T-helper 9 cell (primary cell): ENCODE data around the gene TC2N.
"Not testable (repeated sequence)": the region's sequence is repeated elsewhere in the genome, so short reads cannot be mapped to it uniquely, and the experiment has no call there.

ENCODE experiments used
- DNase-seq: peaks from one replicate; pipeline ENCODE4 v3.0.0-alpha.2; 2020

TC2N gene

GRCh38 chr14:91888641-91889476 lies 21.5 kb upstream of the TC2N start:
- DNase-seq: no peak

GRCh38 chr14:91886961-91887360 lies 19.6 kb upstream of the TC2N start:
- no peak for DNase-seq

- no peak for DNase-seq
These were observed 18.5 kb upstream of the TC2N start for GRCh38 chr14:91885839-91886238.

GRCh38 chr14:91885113-91885712 lies 17.9 kb upstream of the TC2N start:
- DNase-seq: no peak

- DNase-seq: no peak
These were observed 17.3 kb upstream of the TC2N start for GRCh38 chr14:91884664-91885063.

GRCh38 chr14:91883753-91884152 lies 16.4 kb upstream of the TC2N start:
- no peak for DNase-seq

GRCh38 chr14:91882776-91883175 lies 15.4 kb upstream of the TC2N start:
- no peak for DNase-seq

GRCh38 chr14:91882369-91882768 lies 15.0 kb upstream of the TC2N start:
- DNase-seq: no peak

GRCh38 chr14:91879196-91879595 lies 11.9 kb upstream of the TC2N start:
- DNase-seq: no peak

GRCh38 chr14:91878274-91878673 lies 10.9 kb upstream of the TC2N start:
- DNase-seq: no peak

- DNase-seq: no peak
These were observed 10.1 kb upstream of the TC2N start for GRCh38 chr14:91877376-91877915.

- DNase-seq: no peak
These were observed 9.2 kb upstream of the TC2N start for GRCh38 chr14:91876492-91876891.

GRCh38 chr14:91875525-91876286 lies 8.4 kb upstream of the TC2N start:
- DNase-seq: no peak

GRCh38 chr14:91873471-91874415 lies 6.4 kb upstream of the TC2N start:
- DNase-seq: peak; percentile 69

GRCh38 chr14:91872517-91873470 lies 5.5 kb upstream of the TC2N start:
- peak; percentile 54 for DNase-seq

GRCh38 chr14:91872011-91872501 lies 4.7 kb upstream of the TC2N start:
- peak; percentile 38 for DNase-seq

GRCh38 chr14:91871401-91871800 lies 4.1 kb upstream of the TC2N start:
- DNase-seq: not testable (repeated sequence)

- no peak for DNase-seq
These were observed 3.6 kb upstream of the TC2N start for GRCh38 chr14:91870890-91871289.

GRCh38 chr14:91870001-91870400 lies 2.7 kb upstream of the TC2N start:
- DNase-seq: peak; percentile 62

GRCh38 chr14:91869556-91869955 lies 2.2 kb upstream of the TC2N start:
- DNase-seq: no peak
